ENCODE measurements around the gene AFF3.

Gene AFF3

GRCh38 chr2:99622534-99622933 is 519.9 kb downstream of the AFF3 start:
- in situ Hi-C loops (cut with MboI; ENCODE audit: low sequenced_read_pairs), result no loop called here

- in situ Hi-C loops (cut with MboI; ENCODE audit: low sequenced_read_pairs), result no loop called here
Observed at GRCh38 chr2:99621774-99622173, 520.6 kb downstream of the AFF3 start.

DNA sequence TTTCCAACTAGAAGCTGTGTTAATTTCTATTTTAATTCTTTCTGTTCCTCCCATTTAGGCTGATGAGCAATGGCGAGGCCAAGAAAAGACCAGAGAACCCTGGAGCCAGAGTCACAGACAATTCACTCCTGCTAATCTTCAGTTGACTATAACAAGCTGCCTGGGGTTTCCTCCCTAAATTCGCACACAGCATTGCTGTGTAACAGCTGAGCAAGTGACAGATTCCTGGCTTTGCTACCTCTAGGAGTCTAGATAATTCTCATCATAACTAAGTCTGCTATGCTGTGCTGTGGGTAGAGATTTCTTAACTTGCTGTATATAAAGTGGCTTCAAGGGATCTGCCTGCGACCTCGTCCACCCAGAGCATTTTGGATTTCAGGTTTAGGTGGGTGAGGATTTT is 521.3 kb downstream of the AFF3 start:
- in situ Hi-C loops (cut with MboI; ENCODE audit: low sequenced_read_pairs), result no loop called here

DNA sequence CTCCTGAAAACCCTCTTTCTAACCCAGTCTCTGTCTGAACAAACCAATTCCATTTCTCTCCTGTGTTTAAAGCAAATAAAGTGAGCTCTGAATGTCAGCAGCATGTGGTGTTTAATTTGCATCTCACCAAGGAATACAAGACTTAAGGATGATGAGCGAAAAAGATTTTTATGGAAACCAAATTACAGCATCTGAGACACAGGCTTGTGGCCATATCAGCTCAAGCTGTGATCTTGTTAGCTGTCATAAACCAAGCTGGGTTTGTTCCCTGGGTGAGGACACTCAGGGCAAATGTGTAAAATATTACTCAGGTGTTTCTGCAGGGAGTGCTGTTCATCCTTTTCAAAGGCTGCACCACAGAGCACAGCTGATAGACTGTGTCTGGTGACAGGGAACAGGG is 523.2 kb downstream of the AFF3 start:
- in situ Hi-C loops (cut with MboI; ENCODE audit: low sequenced_read_pairs), result no loop called here

DNA sequence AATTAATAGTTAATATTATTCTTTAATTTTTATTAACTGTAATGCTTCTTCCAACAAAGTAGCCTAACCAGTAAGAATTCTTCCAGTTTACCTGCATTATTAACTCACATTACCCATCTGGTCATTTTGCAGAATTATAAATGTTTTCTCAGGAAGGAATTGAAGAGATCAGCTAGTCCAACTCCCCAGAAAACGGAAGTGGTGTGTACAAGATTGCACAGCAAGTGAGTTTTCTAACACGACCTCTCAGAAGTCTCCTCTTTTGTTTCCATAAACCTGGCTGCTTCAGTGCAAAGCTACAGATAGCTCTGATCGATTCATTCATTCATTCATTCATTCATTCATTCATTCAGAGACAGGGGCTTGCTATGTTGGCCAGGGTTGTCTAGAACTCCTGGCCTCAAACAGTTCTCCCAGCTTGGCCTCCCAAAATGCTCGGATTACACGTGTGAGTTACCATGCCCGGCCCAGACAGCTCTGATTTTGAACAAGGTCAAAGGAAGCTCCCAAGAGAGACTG is 523.8 kb downstream of the AFF3 start:
- in situ Hi-C loops (cut with MboI; ENCODE audit: low sequenced_read_pairs), result no loop called here

DNA sequence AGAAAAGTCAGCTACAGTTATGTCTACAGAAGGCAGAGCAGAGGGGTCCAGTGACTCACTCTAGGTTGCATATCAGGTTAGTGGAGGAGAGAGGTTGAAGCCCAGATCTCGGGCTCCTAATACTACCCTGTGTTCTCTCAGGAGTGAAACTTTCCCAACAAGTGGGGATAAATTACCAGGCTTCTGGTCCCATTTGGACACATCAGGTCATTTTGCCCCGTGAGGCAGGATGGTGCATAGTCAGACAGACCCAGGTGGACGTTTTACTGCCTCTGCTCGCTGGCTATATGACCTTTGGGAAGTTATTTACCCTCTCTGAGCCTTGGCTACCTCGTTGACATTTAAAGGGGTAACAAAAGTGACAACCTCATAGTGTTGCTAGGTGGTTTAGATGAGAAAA is 524.6 kb downstream of the AFF3 start:
- in situ Hi-C loops (cut with MboI; ENCODE audit: low sequenced_read_pairs), result no loop called here

GRCh38 chr2:99615247-99615771 is 527.1 kb downstream of the AFF3 start:
- in situ Hi-C loops (cut with MboI; ENCODE audit: low sequenced_read_pairs), result no loop called here

DNA sequence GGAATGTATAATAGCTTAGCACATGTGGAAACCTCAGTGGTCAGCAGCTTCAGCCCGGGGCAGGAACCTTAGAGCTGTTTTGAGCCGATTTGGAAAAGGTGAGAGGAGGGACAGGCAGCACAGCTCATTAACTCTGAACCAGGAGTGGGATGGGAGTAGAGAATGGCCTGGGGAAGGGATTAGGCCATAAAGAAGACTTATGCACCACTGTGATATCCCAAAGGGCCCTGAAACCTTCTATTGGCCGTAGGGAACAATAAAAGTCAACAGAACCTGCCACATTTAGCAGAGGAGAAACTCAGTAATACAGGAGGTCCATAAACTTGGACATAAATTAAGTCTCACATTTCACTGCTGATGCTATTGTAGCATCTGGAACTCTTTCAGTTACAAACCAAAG is 528.4 kb downstream of the AFF3 start:
- in situ Hi-C loops (cut with MboI; ENCODE audit: low sequenced_read_pairs), result no loop called here

DNA sequence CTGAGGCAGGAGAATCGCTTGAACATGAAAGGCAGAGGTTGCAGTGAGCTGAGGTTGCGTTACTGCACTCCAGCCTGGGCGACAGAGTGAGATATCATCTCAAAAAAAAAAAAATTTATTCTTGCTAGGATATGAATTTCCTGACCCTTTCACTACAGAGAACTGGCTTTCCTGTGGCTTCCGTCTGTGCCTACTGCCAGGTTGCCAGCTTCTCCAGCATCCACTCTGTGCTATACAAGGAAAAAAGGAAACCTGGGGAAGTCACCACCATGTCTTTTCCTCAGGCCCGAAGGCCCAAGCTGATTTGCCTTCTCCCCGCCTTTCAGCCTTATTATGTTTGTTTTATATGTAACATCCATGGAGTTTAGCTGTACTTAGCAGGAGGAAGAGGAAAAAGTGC is 530.6 kb downstream of the AFF3 start:
- in situ Hi-C loops (cut with MboI; ENCODE audit: low sequenced_read_pairs), result no loop called here

- in situ Hi-C loops (cut with MboI; ENCODE audit: low sequenced_read_pairs), result no loop called here
Observed at GRCh38 chr2:99611034-99611433, 531.4 kb downstream of the AFF3 start.

GRCh38 chr2:99609851-99610381 is 532.5 kb downstream of the AFF3 start:
- in situ Hi-C loops (cut with MboI; ENCODE audit: low sequenced_read_pairs), result no loop called here

GRCh38 chr2:99608861-99609260 is 533.5 kb downstream of the AFF3 start:
- in situ Hi-C loops (cut with MboI; ENCODE audit: low sequenced_read_pairs), result no loop called here

- in situ Hi-C loops (cut with MboI; ENCODE audit: low sequenced_read_pairs), result no loop called here
Observed at GRCh38 chr2:99607861-99608491, 534.4 kb downstream of the AFF3 start.

GRCh38 chr2:99607454-99607853 is 534.9 kb downstream of the AFF3 start:
- in situ Hi-C loops (cut with MboI; ENCODE audit: low sequenced_read_pairs), result no loop called here

DNA sequence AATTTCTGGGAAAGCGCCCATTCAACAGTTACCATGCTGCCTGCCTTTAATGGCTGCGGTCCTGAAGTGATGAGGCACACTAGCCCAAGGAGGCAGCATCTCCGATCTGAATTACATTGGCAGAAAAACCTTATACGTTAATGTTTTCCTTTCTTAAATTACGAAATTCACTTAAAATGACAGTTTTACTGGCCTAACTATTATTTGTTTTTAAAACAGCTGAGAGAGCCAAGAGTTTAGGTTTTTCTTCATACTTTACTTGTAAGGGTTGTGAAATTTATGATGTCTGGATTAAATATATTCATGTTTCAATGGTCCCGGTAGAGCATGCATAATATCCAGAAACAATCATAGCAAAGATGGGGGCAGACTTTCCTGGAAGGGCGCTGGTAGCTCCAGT is 537.4 kb downstream of the AFF3 start:
- in situ Hi-C loops (cut with MboI; ENCODE audit: low sequenced_read_pairs), result no loop called here

- in situ Hi-C loops (cut with MboI; ENCODE audit: low sequenced_read_pairs), result no loop called here
Observed at GRCh38 chr2:99602476-99602875, 539.9 kb downstream of the AFF3 start.

GRCh38 chr2:99600981-99601651 is 541.3 kb downstream of the AFF3 start:
- in situ Hi-C loops (cut with MboI; ENCODE audit: low sequenced_read_pairs), result no loop called here

- in situ Hi-C loops (cut with MboI; ENCODE audit: low sequenced_read_pairs), result no loop called here
Observed at GRCh38 chr2:99598441-99598840, 543.9 kb downstream of the AFF3 start.

GRCh38 chr2:99597616-99598015 is 544.8 kb downstream of the AFF3 start:
- in situ Hi-C loops (cut with MboI; ENCODE audit: low sequenced_read_pairs), result no loop called here

DNA sequence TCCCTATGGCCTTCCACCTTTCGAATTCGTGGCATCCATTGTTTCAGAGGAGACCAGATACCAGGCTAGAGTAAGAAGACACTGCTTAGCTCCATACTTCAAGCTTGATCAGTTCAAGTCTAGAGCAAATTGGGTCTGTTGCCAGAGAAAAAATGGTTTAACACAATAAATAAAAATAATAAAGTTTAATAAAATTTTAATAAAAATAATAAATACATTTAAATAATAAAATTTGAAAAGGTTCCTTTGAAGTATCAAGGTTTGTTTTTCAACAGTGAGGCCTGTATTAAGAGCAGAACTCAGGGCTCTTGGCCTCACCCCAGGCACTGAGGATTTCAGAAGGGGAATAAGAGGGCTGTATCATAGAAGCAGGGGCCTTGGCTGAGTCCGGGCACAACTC is 547.0 kb downstream of the AFF3 start:
- in situ Hi-C loops (cut with MboI; ENCODE audit: low sequenced_read_pairs), result no loop called here

- in situ Hi-C loops (cut with MboI; ENCODE audit: low sequenced_read_pairs), result no loop called here
Observed at GRCh38 chr2:99593692-99594427, 548.5 kb downstream of the AFF3 start.

All from hTERT RPE-1 (cell line).